Tibial artery (tissue), 4 donors: ENCODE results near the gene MYLK.

Experiments used
- DNase-seq, 2 donors: peaks; one replicate each; pipeline ENCODE4 v3.0.0-alpha.2; 2019
- H3K27ac ChIP-seq, 2 donors: fragments of 200-600 bp; sonication (generic) in 1 of 2; 1 replicate in 1 of 2; 2 replicates in 1 of 2; pipeline ENCODE4 v1.5.1; 2018 to 2019; ENCODE audit warnings: mild to moderate bottlenecking in 1 of 2
- H3K27me3 ChIP-seq, 2 donors: fragments of 200-600 bp; sonication (generic) in 1 of 2; one replicate each; pipeline versions ENCODE4 v1.5.1 to v1.6.0; 2016 to 2019
- H3K36me3 ChIP-seq, 3 donors: fragments of 200-600 bp; sonication (generic) in 2 of 3; one replicate each; pipeline ENCODE4 v1.5.1; 2016 to 2019; ENCODE audit warnings: mild to moderate bottlenecking in 2 of 3
- H3K4me1 ChIP-seq, 4 donors: fragments of 200-600 bp; sonication (generic) in 2 of 4; 1 replicate in 3 of 4; 2 replicates in 1 of 4; pipeline ENCODE4 v1.5.1; 2016 to 2019
- H3K4me3 ChIP-seq, 2 donors: fragments of 200-600 bp; sonication (generic) in 1 of 2; 1 replicate in 1 of 2; 2 replicates in 1 of 2; pipeline ENCODE4 v1.5.1; 2018 to 2019; ENCODE audit warnings: mild to moderate bottlenecking in 2 of 2
- H3K9me3 ChIP-seq, 3 donors: fragments of 200-600 bp; sonication (generic) in 1 of 3; one replicate each; pipeline ENCODE4 v1.5.1; 2016 to 2019
- CTCF ChIP-seq, 2 experiments: fragments of 200-600 bp in 1 of 2; fragments of 450-650 bp in 1 of 2; IDR thresholded peaks; one replicate each; pipeline ENCODE4 v1.5.1; 2017 to 2019; ENCODE audit warnings: antibody characterized with exemption in 2 of 2, mild to moderate bottlenecking in 1 of 2, moderate library complexity in 1 of 2
- intact Hi-C: fragments of 100-400 bp; cut with DNase I; formaldehyde crosslinking; loops from one replicate; pipeline ENCODE4 v1.15.0; 2023; ENCODE audit warnings: low total_unique reads

Gene MYLK

DNA sequence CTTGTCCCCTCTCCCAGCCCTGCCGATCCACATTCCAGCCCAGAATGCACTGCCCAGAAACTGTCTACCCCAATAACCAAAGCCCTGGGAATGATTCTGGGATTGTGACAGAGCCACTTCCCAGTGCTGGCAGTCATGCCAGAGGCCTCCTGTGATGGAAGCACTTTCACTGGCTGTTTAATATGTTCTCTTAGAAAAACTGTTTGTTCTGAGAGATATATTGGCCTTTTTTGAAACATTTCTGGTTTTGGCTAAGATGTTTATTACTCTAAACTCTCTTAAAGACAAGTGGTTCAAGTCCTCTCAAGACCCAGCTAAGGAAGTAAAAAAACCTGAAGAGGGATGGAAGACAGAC lies 225.3 kb downstream of the MYLK start:
- no peaks in the 10 kb centered on the region for H3K27me3 ChIP-seq
- no peaks in the 10 kb centered on the region for H3K9me3 ChIP-seq
- intact Hi-C loops: loop anchor here (10.0 kb wide), 1 partner anchor 326 kb away; no protein-coding TSS in a partner anchor
- peak overlapping the region; percentile 85 to 94 for H3K27ac ChIP-seq
- no peak overlapping the region for H3K4me3 ChIP-seq
- no peak for TF ChIP-seq CTCF (IDR thresholded peaks at IDR 0.05)
- H3K36me3 ChIP-seq: peaks cover 39 to 81% (median 45%) of the 10 kb centered on the region in 3 donors
- DNase-seq: peak; percentile 80 to 90
- peaks cover 7 to 99% (median 70%) of the 10 kb centered on the region in 4 donors for H3K4me1 ChIP-seq

GRCh38 chr3:123658118-123658851 lies 225.8 kb downstream of the MYLK start:
- peak; percentile 95 to 96 for DNase-seq
- H3K36me3 ChIP-seq: peaks cover 33 to 77% (median 40%) of the 10 kb centered on the region in 3 donors
- H3K4me3 ChIP-seq: no peak overlapping the region
- peaks cover 7 to 99% (median 75%) of the 10 kb centered on the region in 4 donors for H3K4me1 ChIP-seq
- H3K27ac ChIP-seq: peak overlapping the region; percentile 85 to 94
- H3K9me3 ChIP-seq: no peaks in the 10 kb centered on the region
- intact Hi-C loops: loop anchor here (10.0 kb wide), 1 partner anchor 327 kb away; no protein-coding TSS in a partner anchor
- TF ChIP-seq CTCF (IDR thresholded peaks at IDR 0.05): no peak
- H3K27me3 ChIP-seq: no peaks in the 10 kb centered on the region

GRCh38 chr3:123657568-123657967 lies 226.6 kb downstream of the MYLK start:
- H3K36me3 ChIP-seq: peaks cover 34 to 70% (median 39%) of the 10 kb centered on the region in 3 donors
- no peak overlapping the region for H3K4me3 ChIP-seq
- H3K27ac ChIP-seq: peak overlapping the region; percentile 85 to 94
- H3K27me3 ChIP-seq: no peaks in the 10 kb centered on the region
- TF ChIP-seq CTCF (IDR thresholded peaks at IDR 0.05): no peak
- intact Hi-C loops: loop anchor here (10.0 kb wide), 1 partner anchor 327 kb away; no protein-coding TSS in a partner anchor
- H3K4me1 ChIP-seq: peaks cover 7 to 100% (median 81%) of the 10 kb centered on the region in 4 donors
- DNase-seq: no peak
- no peaks in the 10 kb centered on the region for H3K9me3 ChIP-seq

GRCh38 chr3:123657111-123657510 lies 227.0 kb downstream of the MYLK start:
- TF ChIP-seq CTCF (IDR thresholded peaks at IDR 0.05): no peak
- H3K4me3 ChIP-seq: no peak overlapping the region
- H3K27me3 ChIP-seq: no peaks in the 10 kb centered on the region
- peaks cover 7 to 100% (median 84%) of the 10 kb centered on the region in 4 donors for H3K4me1 ChIP-seq
- peak overlapping the region; percentile 85 to 94 for H3K27ac ChIP-seq
- intact Hi-C loops: loop anchor here (10.0 kb wide), 1 partner anchor 328 kb away; no protein-coding TSS in a partner anchor
- no peak for DNase-seq
- peaks cover 36 to 66% (median 39%) of the 10 kb centered on the region in 3 donors for H3K36me3 ChIP-seq
- no peaks in the 10 kb centered on the region for H3K9me3 ChIP-seq

GRCh38 chr3:123656691-123657090 lies 227.4 kb downstream of the MYLK start:
- Histone ChIP-seq H3K27ac (peak overlapping the region; percentile 85 to 94), H3K27me3 (no peaks in the 10 kb centered on the region), H3K36me3 (peaks cover 36 to 64% (median 43%) of the 10 kb centered on the region in 3 donors), H3K9me3 (no peaks in the 10 kb centered on the region), H3K4me3 (no peak overlapping the region), H3K4me1 (peaks cover 6 to 100% (median 84%) of the 10 kb centered on the region in 4 donors)
- no peak for DNase-seq
- no peak for TF ChIP-seq CTCF (IDR thresholded peaks at IDR 0.05)
- intact Hi-C loops: loop anchor here (10.0 kb wide), 1 partner anchor 328 kb away; no protein-coding TSS in a partner anchor
